HCT116 (cell line): ENCODE measurements around the gene NGEF. TPM values are rescaled to one million over a fixed set of nuclear protein-coding genes. Genes with fewer than 3 reads are reported as not detected.

Experiments
- ATAC-seq: fragments of 200-7000 bp; cut with Tn5 transposase; 2 replicates; pipeline ENCODE4 v1.9.1; 2020; ENCODE audit warnings: mild to moderate bottlenecking, moderate library complexity
- BruUV-seq: library from RNA; stranded (reverse); fragments of 400-500 nt; replicated peaks from 2 replicates; lab custom pipeline; 2021; lab: Mats Ljungman, UMichigan
- CTCF ChIA-PET: fragments of 300-600 bp; sonication (Branson Sonifier 250); formaldehyde crosslinking; loops from one replicate; lab custom pipeline; 2021; ENCODE audit warnings: antibody characterized with exemption; lab: Charles Lee
- POLR2A ChIA-PET: fragments of 300-600, 350-600 bp; sonication (Branson Sonifier 250); formaldehyde crosslinking; loops from one replicate; lab custom pipeline; 2021; ENCODE audit warnings: antibody characterized with exemption; lab: Charles Lee
- RAD21 ChIA-PET, 2 experiments: fragments of 300-600 bp; sonication (Branson Sonifier 250); formaldehyde crosslinking; loops; one replicate each; lab custom pipeline; 2023; ENCODE audit warnings: low total read pairs in 2 of 2; ENCODE audit not compliant: uncharacterized antibody in 2 of 2, unreplicated experiment in 2 of 2, low non-redundant PET in 1 of 2; lab: Charles Lee
- DNase-seq: peaks from one replicate; pipeline ENCODE4 v3.0.0-alpha.2; 2010; ENCODE audit warnings: low read depth, low spot score
- H2AFZ ChIP-seq: fragments of 200-600 bp; shearing (Covaris generic), sonication (generic); 2 replicates; pipeline ENCODE4 v1.6.1; 2017; ENCODE audit warnings: low read depth, mixed run types, mixed read lengths, antibody characterized with exemption, low read length; ENCODE audit not compliant: poor library complexity, severe bottlenecking
- H3K27ac ChIP-seq: 2 replicates; pipeline ENCODE4 v1.5.1; 2012; ENCODE audit warnings: low read depth, low read length
- H3K27me3 ChIP-seq: fragments of 200-600 bp; sonication (generic); 2 replicates; pipeline ENCODE4 v1.6.1; 2016; ENCODE audit warnings: mixed run types, low read length, mixed read lengths; ENCODE audit not compliant: insufficient read depth
- H3K36me3 ChIP-seq, 2 experiments: fragments of 200-500 bp in 1 of 2; fragments of 200-600 bp in 1 of 2; sonication (Bioruptor generic) in 1 of 2; sonication (generic) in 1 of 2; 2 replicates each; pipeline versions ENCODE4 v1.5.1 to v1.6.1; 2014 to 2016; ENCODE audit warnings: low read length in 2 of 2, inconsistent platforms in 1 of 2, mixed read lengths in 1 of 2, mixed run types in 1 of 2; ENCODE audit not compliant: insufficient read depth in 2 of 2, control insufficient read depth in 1 of 2
- H3K4me1 ChIP-seq, 2 experiments: fragments of 200-600 bp in 1 of 2; sonication (generic) in 1 of 2; 2 replicates each; pipeline versions ENCODE4 v1.5.1 to v1.6.1; 2012 to 2017; ENCODE audit warnings: low read length in 2 of 2, inconsistent platforms in 1 of 2, mild to moderate bottlenecking in 1 of 2, mixed read lengths in 1 of 2, mixed run types in 1 of 2, moderate library complexity in 1 of 2; ENCODE audit not compliant: insufficient read depth in 2 of 2, control insufficient read depth in 1 of 2
- H3K4me2 ChIP-seq: fragments of 200-600 bp; sonication (generic); 2 replicates; pipeline ENCODE4 v1.6.1; 2017; ENCODE audit warnings: mixed run types, low read length, mixed read lengths
- H3K4me3 ChIP-seq, 2 experiments: fragments of 200-600 bp in 1 of 2; sonication (generic) in 1 of 2; replicated peaks in 1 of 2; 2 replicates each; pipeline ENCODE4 v1.5.1; 2011 to 2016; ENCODE audit warnings: low read length in 2 of 2, control low read depth in 1 of 2, low read depth in 1 of 2, mild to moderate bottlenecking in 1 of 2, mixed read lengths in 1 of 2, mixed run types in 1 of 2
- H3K79me2 ChIP-seq: fragments of 200-600 bp; sonication (generic); 2 replicates; pipeline ENCODE4 v1.6.1; 2017; ENCODE audit warnings: mild to moderate bottlenecking, mixed run types, low read length, moderate library complexity, mixed read lengths; ENCODE audit not compliant: insufficient read depth
- H3K9ac ChIP-seq: fragments of 200-600 bp; sonication (generic); 2 replicates; pipeline ENCODE4 v1.6.1; 2016; ENCODE audit warnings: low read length, mixed read lengths
- H3K9me2 ChIP-seq: fragments of 200-600 bp; sonication (generic), shearing (Covaris generic); 2 replicates; pipeline ENCODE4 v1.6.1; 2017; ENCODE audit warnings: mixed run types, mild to moderate bottlenecking, moderate library complexity; ENCODE audit not compliant: insufficient read depth
- H3K9me3 ChIP-seq, 2 experiments: fragments of 200-500 bp in 1 of 2; fragments of 200-600 bp in 1 of 2; sonication (Bioruptor generic) in 1 of 2; sonication (generic) in 1 of 2; 2 replicates each; pipeline ENCODE4 v1.6.1; 2014 to 2017; ENCODE audit warnings: low read length in 2 of 2, mixed read lengths in 2 of 2, inconsistent platforms in 1 of 2, low read depth in 1 of 2, mild to moderate bottlenecking in 1 of 2, mixed run types in 1 of 2, moderate library complexity in 1 of 2; ENCODE audit not compliant: control insufficient read depth in 1 of 2, insufficient read depth in 1 of 2
- H4K20me1 ChIP-seq: fragments of 200-600 bp; sonication (generic), shearing (Covaris generic); 2 replicates; pipeline ENCODE4 v1.6.1; 2017; ENCODE audit warnings: mixed run types, mild to moderate bottlenecking, moderate library complexity; ENCODE audit not compliant: insufficient read depth
- EGR1 ChIP-seq: IDR thresholded peaks from 2 replicates; pipeline ENCODE4 v1.6.1; 2012; ENCODE audit warnings: low read depth
- ELF1 ChIP-seq: IDR thresholded peaks from 2 replicates; pipeline ENCODE4 v1.6.1; 2012; ENCODE audit warnings: low read depth, borderline replicate concordance
- EZH2 ChIP-seq: fragments of 200-600 bp; sonication (generic); IDR thresholded peaks from 2 replicates; pipeline ENCODE4 v1.6.1; 2017; ENCODE audit warnings: antibody characterized with exemption, mixed run types
- EZH2phosphoT487 ChIP-seq: fragments of 200-600 bp; IDR thresholded peaks from 2 replicates; pipeline ENCODE4 v1.6.1; 2018; ENCODE audit warnings: antibody characterized with exemption, borderline replicate concordance
- FOSL1 ChIP-seq: IDR thresholded peaks from 2 replicates; pipeline ENCODE4 v1.6.1; 2012; ENCODE audit warnings: low read depth
- POLR2AphosphoS5 ChIP-seq: IDR thresholded peaks from 2 replicates; pipeline ENCODE4 v1.6.1; 2011; ENCODE audit warnings: mild to moderate bottlenecking, low read depth, low read length, moderate library complexity
- SP1 ChIP-seq: IDR thresholded peaks from 2 replicates; pipeline ENCODE4 v1.6.1; 2012; ENCODE audit warnings: low read depth
- TCF7L2 ChIP-seq: IDR thresholded peaks from 2 replicates; pipeline ENCODE4 v1.7.0; 2011; ENCODE audit warnings: borderline replicate concordance, inconsistent platforms; ENCODE audit not compliant: insufficient read depth, insufficient read length; ENCODE audit errors: extremely low read depth
- ZNF274 ChIP-seq: fragments of 200-500 bp; sonication (Bioruptor generic); IDR thresholded peaks from 2 replicates; pipeline ENCODE4 v1.6.1; 2014; ENCODE audit warnings: mild to moderate bottlenecking, low read depth, low read length, inconsistent platforms
- intact Hi-C: fragments of 100-400 bp; cut with micrococcal nuclease; formaldehyde crosslinking; loops from 2 replicates; pipeline ENCODE4 v1.10.0; 2022
- total RNA-seq: library from RNA; stranded (reverse); gene quantifications from one replicate; pipeline ENCODE4 v1.2.1, GENCODE V29; 2021; ENCODE audit not compliant: unreplicated experiment
- TF ChIP-seq, protein P1 (sequence below): IDR thresholded peaks from 2 replicates; pipeline ENCODE4 v1.6.1; 2011; ENCODE audit warnings: mild to moderate bottlenecking, low read length, moderate library complexity; ENCODE audit not compliant: insufficient replicate concordance; ENCODE audit errors: extremely low read depth
- TF ChIP-seq, protein P2 (sequence below): IDR thresholded peaks from 2 replicates; pipeline ENCODE4 v1.6.1; 2012
- TF ChIP-seq, protein P3 (sequence below), 3 experiments: fragments of 200-600 bp in 1 of 3; sonication (generic) in 1 of 3; IDR thresholded peaks in 2 of 3; conservative IDR thresholded peaks in 1 of 3; 2 replicates each; pipeline ENCODE4 v1.5.1; 2012 to 2017; ENCODE audit warnings: low read depth in 2 of 3, low read length in 2 of 3, antibody characterized with exemption in 1 of 3, borderline replicate concordance in 1 of 3, control low read depth in 1 of 3, mild to moderate bottlenecking in 1 of 3, mixed read lengths in 1 of 3, mixed run types in 1 of 3, moderate library complexity in 1 of 3; ENCODE audit not compliant: insufficient read depth in 1 of 3

The NGEF gene
- total RNA-seq, 1 experiment from 2014 or later, result 12.6 TPM

DNA sequence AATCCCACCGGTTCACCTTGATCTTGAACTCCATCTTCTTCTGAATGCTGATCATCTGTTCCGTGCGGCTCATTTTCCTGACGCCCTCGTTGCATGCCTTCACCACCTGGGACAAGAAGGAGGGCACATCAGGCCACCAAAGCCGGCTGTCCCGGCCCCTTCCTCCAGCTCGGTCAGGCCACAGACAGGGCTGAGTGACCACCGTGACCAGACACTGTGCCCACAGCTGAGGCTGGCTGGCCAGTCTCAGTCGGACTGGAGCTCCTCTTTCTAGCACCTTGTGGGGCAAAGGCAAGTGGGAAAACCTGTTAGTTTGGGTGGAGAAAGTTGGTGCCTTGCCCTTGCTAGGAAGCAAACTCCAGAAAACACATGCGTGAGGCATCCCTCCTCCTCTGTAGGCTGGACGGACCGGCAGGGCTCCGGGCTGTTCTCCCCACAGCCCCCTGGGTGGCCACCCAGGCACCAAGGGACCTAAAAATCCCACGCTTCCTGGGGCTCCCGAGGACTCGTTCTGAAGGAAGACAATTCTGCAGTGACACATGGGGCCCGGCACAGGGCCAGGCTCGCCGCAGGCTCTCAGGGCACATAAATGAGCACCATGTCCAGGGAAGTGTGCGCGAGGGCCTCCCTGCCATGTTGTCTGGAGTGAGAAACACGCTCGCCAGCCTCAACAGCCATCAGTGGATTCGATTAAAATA lies 127.6 kb downstream of the NGEF start:
- Histone ChIP-seq H3K36me3 (no peaks in the 10 kb centered on the region), H3K79me2 (no peaks in the 10 kb centered on the region), H4K20me1 (no peaks in the 10 kb centered on the region), H3K27me3 (no peaks in the 10 kb centered on the region), H3K27ac (no peak overlapping the region), H3K9me2 (no peaks in the 10 kb centered on the region), H3K4me1 (peaks cover 5 to 7% of the 10 kb centered on the region in 2 experiments), H3K9me3 (no peaks in the 10 kb centered on the region), H3K4me2 (no peak overlapping the region), H2AFZ (no peak overlapping the region), H3K4me3 (no peak overlapping the region), H3K9ac (no peak overlapping the region)
- RAD21 ChIA-PET, result no interaction called here
- BruUV-seq, result no TSS peak
- intact Hi-C loops, result no loop called here
- POLR2A ChIA-PET, result no interaction called here
- TF ChIP-seq EZH2 (no peak), EGR1 (no peak), ZNF274 (no peak), POLR2AphosphoS5 (no peak), SP1 (no peak), EZH2phosphoT487 (no peak), FOSL1 (no peak), TCF7L2 (no peak), ELF1 (no peak)
- TF ChIP-seq, protein P1, sequence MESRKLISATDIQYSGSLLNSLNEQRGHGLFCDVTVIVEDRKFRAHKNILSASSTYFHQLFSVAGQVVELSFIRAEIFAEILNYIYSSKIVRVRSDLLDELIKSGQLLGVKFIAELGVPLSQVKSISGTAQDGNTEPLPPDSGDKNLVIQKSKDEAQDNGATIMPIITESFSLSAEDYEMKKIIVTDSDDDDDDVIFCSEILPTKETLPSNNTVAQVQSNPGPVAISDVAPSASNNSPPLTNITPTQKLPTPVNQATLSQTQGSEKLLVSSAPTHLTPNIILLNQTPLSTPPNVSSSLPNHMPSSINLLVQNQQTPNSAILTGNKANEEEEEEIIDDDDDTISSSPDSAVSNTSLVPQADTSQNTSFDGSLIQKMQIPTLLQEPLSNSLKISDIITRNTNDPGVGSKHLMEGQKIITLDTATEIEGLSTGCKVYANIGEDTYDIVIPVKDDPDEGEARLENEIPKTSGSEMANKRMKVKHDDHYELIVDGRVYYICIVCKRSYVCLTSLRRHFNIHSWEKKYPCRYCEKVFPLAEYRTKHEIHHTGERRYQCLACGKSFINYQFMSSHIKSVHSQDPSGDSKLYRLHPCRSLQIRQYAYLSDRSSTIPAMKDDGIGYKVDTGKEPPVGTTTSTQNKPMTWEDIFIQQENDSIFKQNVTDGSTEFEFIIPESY, result no peak
- TF ChIP-seq, protein P2, sequence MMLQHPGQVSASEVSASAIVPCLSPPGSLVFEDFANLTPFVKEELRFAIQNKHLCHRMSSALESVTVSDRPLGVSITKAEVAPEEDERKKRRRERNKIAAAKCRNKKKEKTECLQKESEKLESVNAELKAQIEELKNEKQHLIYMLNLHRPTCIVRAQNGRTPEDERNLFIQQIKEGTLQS, result no peak
- TF ChIP-seq, protein P3, sequence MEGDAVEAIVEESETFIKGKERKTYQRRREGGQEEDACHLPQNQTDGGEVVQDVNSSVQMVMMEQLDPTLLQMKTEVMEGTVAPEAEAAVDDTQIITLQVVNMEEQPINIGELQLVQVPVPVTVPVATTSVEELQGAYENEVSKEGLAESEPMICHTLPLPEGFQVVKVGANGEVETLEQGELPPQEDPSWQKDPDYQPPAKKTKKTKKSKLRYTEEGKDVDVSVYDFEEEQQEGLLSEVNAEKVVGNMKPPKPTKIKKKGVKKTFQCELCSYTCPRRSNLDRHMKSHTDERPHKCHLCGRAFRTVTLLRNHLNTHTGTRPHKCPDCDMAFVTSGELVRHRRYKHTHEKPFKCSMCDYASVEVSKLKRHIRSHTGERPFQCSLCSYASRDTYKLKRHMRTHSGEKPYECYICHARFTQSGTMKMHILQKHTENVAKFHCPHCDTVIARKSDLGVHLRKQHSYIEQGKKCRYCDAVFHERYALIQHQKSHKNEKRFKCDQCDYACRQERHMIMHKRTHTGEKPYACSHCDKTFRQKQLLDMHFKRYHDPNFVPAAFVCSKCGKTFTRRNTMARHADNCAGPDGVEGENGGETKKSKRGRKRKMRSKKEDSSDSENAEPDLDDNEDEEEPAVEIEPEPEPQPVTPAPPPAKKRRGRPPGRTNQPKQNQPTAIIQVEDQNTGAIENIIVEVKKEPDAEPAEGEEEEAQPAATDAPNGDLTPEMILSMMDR (IDR thresholded peaks at IDR 0.05 in 2 of 3, conservative IDR thresholded peaks at IDR 0.05 in 1 of 3; ENCODE audit: borderline replicate concordance in 1 of 3, insufficient read depth in 1 of 3, low read depth in 2 of 3, low read length in 2 of 3), result no peak
- CTCF ChIA-PET, result no interaction called here
- DNase-seq (no peak), ATAC-seq (no peak)
